Mesendoderm (in vitro differentiated cells): ENCODE results near the gene ADRA2C.

ENCODE experiments used
- DNase-seq: peaks from one replicate; pipeline ENCODE4 v3.0.0; 2013
- H2AK5ac ChIP-seq: 2 replicates; pipeline ENCODE4 v1.6.1; 2013; ENCODE audit warnings: low read length, inconsistent platforms
- H2BK120ac ChIP-seq: 2 replicates; pipeline ENCODE4 v1.6.1; 2013; ENCODE audit warnings: low read depth, mild to moderate bottlenecking, low read length, moderate library complexity, mixed read lengths
- H2BK15ac ChIP-seq: replicated peaks from 2 replicates; pipeline ENCODE4 v1.6.1; 2013; ENCODE audit warnings: low read depth, mild to moderate bottlenecking, moderate library complexity
- H2BK5ac ChIP-seq: 2 replicates; pipeline ENCODE4 v1.6.1; 2013; ENCODE audit warnings: low read length, inconsistent platforms
- H3K18ac ChIP-seq: 2 replicates; pipeline ENCODE4 v1.6.1; 2013; ENCODE audit warnings: mild to moderate bottlenecking, low read length, mixed read lengths
- H3K23ac ChIP-seq: one replicate; pipeline ENCODE4 v1.6.1; 2013; ENCODE audit warnings: low read length
- H3K27ac ChIP-seq: 2 replicates; pipeline ENCODE4 v1.5.1; 2013; ENCODE audit warnings: low read depth, mild to moderate bottlenecking, inconsistent platforms, low read length, moderate library complexity
- H3K27me3 ChIP-seq: 2 replicates; pipeline ENCODE4 v1.6.1; 2013; ENCODE audit warnings: low read length, control low read depth, mild to moderate bottlenecking, inconsistent platforms; ENCODE audit not compliant: insufficient read depth, poor library complexity
- H3K36me3 ChIP-seq: 2 replicates; pipeline ENCODE4 v1.6.1; 2013; ENCODE audit warnings: low read length, inconsistent platforms; ENCODE audit not compliant: control insufficient read depth, insufficient read depth
- H3K4ac ChIP-seq: one replicate; pipeline ENCODE4 v1.6.1; 2013; ENCODE audit warnings: low read depth, mild to moderate bottlenecking, low read length, moderate library complexity
- H3K4me1 ChIP-seq: 2 replicates; pipeline ENCODE4 v1.6.1; 2013; ENCODE audit warnings: low read depth, low read length, inconsistent platforms; ENCODE audit not compliant: control insufficient read depth
- H3K4me2 ChIP-seq: 2 replicates; pipeline ENCODE4 v1.6.1; 2013; ENCODE audit warnings: low read length
- H3K4me3 ChIP-seq: 2 replicates; pipeline ENCODE4 v1.5.1; 2013; ENCODE audit warnings: mild to moderate bottlenecking, low read length
- H3K56ac ChIP-seq: one replicate; pipeline ENCODE4 v1.6.1; 2013; ENCODE audit warnings: low read length
- H3K79me1 ChIP-seq: 2 replicates; pipeline ENCODE4 v1.6.1; 2013; ENCODE audit warnings: low read length, inconsistent platforms
- H3K79me2 ChIP-seq: 2 replicates; pipeline ENCODE4 v1.6.1; 2013; ENCODE audit warnings: mild to moderate bottlenecking, low read length; ENCODE audit not compliant: control insufficient read depth, insufficient read depth
- H3K9ac ChIP-seq: 2 replicates; pipeline ENCODE4 v1.6.1; 2013; ENCODE audit warnings: low read length, inconsistent platforms
- H4K5ac ChIP-seq: one replicate; pipeline ENCODE4 v1.6.1; 2013; ENCODE audit warnings: low read length
- H4K8ac ChIP-seq: one replicate; pipeline ENCODE4 v1.6.1; 2013; ENCODE audit warnings: low read depth, mild to moderate bottlenecking, control low read depth, low read length, moderate library complexity
- WGBS: extraction: QIAGEN DNeasy Blood & Tissue Kit; methylation state at CpG from one replicate; pipeline ENCODE4 v1.1.7; 2013; ENCODE audit warnings: low lambda C conversion rate, missing lambda C conversion rate; ENCODE audit not compliant: insufficient coverage; ENCODE audit errors: extremely low coverage; 5-methylcytosine and 5-hydroxymethylcytosine counted together

Gene ADRA2C

DNA sequence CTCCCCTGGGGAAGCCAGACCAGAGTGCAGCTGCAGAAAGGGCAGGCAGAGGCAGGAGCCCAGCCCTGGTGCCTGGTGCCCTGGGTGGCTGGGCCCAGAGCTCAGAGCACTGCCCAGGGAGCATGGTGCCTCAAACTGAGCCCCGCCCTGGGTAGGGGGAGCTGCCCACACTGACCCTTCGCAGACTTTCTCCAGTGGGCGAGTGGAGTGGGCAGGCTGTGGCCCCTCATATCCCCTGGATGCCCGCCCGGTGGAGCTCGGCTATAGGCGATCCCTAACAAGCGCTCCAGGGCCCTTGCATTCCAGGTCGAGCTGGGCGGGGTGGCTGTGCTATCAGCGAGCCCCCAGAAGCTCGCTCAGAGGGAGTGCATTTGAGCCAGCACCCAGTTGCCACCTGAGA, 17.1 kb upstream of the ADRA2C start:
- Histone ChIP-seq H3K79me2 (no peaks in the 10 kb centered on the region), H3K4ac (no peak overlapping the region), H3K27me3 (no peaks in the 10 kb centered on the region), H3K23ac (no peak overlapping the region), H4K8ac (no peak overlapping the region), H2BK120ac (no peak overlapping the region), H3K27ac (no peak overlapping the region), H3K4me2 (no peak overlapping the region), H3K79me1 (no peaks in the 10 kb centered on the region), H3K4me1 (peaks cover 11% of the 10 kb centered on the region), H2BK5ac (no peak overlapping the region), H2BK15ac (no peak overlapping the region), H3K4me3 (no peak overlapping the region), H3K18ac (no peak overlapping the region), H3K9ac (no peak overlapping the region), H2AK5ac (no peak overlapping the region), H3K36me3 (no peaks in the 10 kb centered on the region), H3K56ac (no peak overlapping the region), H4K5ac (no peak overlapping the region)
- DNase-seq: no peak
- whole genome bisulfite sequencing: no CpG with 5 or more reads among the region's 12 CpGs

- no peak overlapping the region for H2BK5ac ChIP-seq
- whole genome bisulfite sequencing: no CpG with 5 or more reads among the region's 11 CpGs
- no peak overlapping the region for H2AK5ac ChIP-seq
- no peak overlapping the region for H3K4me3 ChIP-seq
- H3K56ac ChIP-seq: no peak overlapping the region
- no peak overlapping the region for H3K9ac ChIP-seq
- no peak for DNase-seq
- H3K4me2 ChIP-seq: no peak overlapping the region
- H2BK120ac ChIP-seq: no peak overlapping the region
- no peak overlapping the region for H4K8ac ChIP-seq
- H3K79me2 ChIP-seq: no peaks in the 10 kb centered on the region
- no peaks in the 10 kb centered on the region for H3K79me1 ChIP-seq
- no peaks in the 10 kb centered on the region for H3K36me3 ChIP-seq
- no peaks in the 10 kb centered on the region for H3K27me3 ChIP-seq
- H3K27ac ChIP-seq: no peak overlapping the region
- no peak overlapping the region for H4K5ac ChIP-seq
- no peak overlapping the region for H3K4ac ChIP-seq
- H3K23ac ChIP-seq: no peak overlapping the region
- H3K18ac ChIP-seq: no peak overlapping the region
- peaks cover 6% of the 10 kb centered on the region for H3K4me1 ChIP-seq
- H2BK15ac ChIP-seq: no peak overlapping the region
Observed at GRCh38 chr4:3750334-3750733, 15.9 kb upstream of the ADRA2C start.

- no peak overlapping the region for H2AK5ac ChIP-seq
- H3K9ac ChIP-seq: no peak overlapping the region
- H3K4me1 ChIP-seq: no peaks in the 10 kb centered on the region
- no peak overlapping the region for H3K4ac ChIP-seq
- no peaks in the 10 kb centered on the region for H3K36me3 ChIP-seq
- H2BK120ac ChIP-seq: no peak overlapping the region
- no peak overlapping the region for H2BK5ac ChIP-seq
- H3K18ac ChIP-seq: no peak overlapping the region
- no peak overlapping the region for H3K23ac ChIP-seq
- no peak overlapping the region for H4K8ac ChIP-seq
- H3K27ac ChIP-seq: no peak overlapping the region
- DNase-seq: no peak
- H3K79me1 ChIP-seq: no peaks in the 10 kb centered on the region
- no peaks in the 10 kb centered on the region for H3K27me3 ChIP-seq
- no peak overlapping the region for H2BK15ac ChIP-seq
- no peak overlapping the region for H3K4me3 ChIP-seq
- no peak overlapping the region for H3K4me2 ChIP-seq
- no peak overlapping the region for H4K5ac ChIP-seq
- no CpG with 5 or more reads among the region's 9 CpGs for WGBS
- H3K79me2 ChIP-seq: no peaks in the 10 kb centered on the region
- H3K56ac ChIP-seq: no peak overlapping the region
Observed at GRCh38 chr4:3752022-3752421, 14.2 kb upstream of the ADRA2C start.

DNA sequence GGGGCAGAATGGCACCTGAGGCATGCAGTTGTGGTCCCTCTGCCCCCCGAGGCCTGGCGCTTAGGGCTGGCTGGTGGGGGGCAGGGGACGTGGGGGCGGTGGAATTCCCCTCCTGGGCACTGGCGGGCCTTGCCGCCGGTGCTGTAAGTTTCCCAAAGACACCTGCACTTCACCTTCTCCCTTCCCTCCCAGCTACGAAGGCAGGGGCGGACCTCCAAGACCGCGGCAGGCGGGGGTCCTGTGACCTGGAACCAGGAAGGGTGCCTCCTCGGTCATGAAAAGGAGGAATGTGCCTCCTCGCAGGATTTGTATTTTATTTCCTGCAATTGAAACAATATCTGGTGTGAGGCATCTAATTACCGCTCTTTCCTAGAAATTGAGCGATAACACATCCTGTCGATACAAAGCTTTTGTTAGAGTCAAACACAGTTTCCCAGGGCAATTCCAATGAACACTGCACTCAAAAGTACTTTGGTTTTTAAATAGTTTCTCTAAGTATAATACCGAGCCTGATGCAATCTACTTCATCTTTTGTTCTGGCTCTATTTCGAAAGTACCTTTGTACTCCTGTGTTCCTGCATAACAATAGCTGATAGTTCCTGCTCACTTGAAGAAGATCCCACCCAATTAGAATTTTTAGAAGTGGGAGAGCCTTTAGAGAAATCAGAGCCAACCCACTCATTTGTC, 12.3 kb upstream of the ADRA2C start:
- H2AK5ac ChIP-seq: no peak overlapping the region
- no peaks in the 10 kb centered on the region for H3K79me2 ChIP-seq
- no peak overlapping the region for H4K5ac ChIP-seq
- H3K36me3 ChIP-seq: no peaks in the 10 kb centered on the region
- H3K56ac ChIP-seq: no peak overlapping the region
- no peak overlapping the region for H3K4me2 ChIP-seq
- no peaks in the 10 kb centered on the region for H3K4me1 ChIP-seq
- H3K4me3 ChIP-seq: no peak overlapping the region
- H3K4ac ChIP-seq: no peak overlapping the region
- no CpG with 5 or more reads among the region's 19 CpGs for WGBS
- H3K23ac ChIP-seq: peak overlapping the region; percentile 89
- H2BK5ac ChIP-seq: no peak overlapping the region
- H3K9ac ChIP-seq: no peak overlapping the region
- no peaks in the 10 kb centered on the region for H3K79me1 ChIP-seq
- H3K18ac ChIP-seq: no peak overlapping the region
- no peak overlapping the region for H4K8ac ChIP-seq
- no peak overlapping the region for H2BK15ac ChIP-seq
- no peak for DNase-seq
- no peak overlapping the region for H2BK120ac ChIP-seq
- no peaks in the 10 kb centered on the region for H3K27me3 ChIP-seq
- H3K27ac ChIP-seq: no peak overlapping the region

GRCh38 chr4:3756343-3757059, 9.7 kb upstream of the ADRA2C start:
- peak; percentile 65 for DNase-seq
- Histone ChIP-seq H3K9ac (no peak overlapping the region), H4K8ac (no peak overlapping the region)

More at GRCh38 chr4:3756343-3757059, 9.7 kb upstream of the ADRA2C start:
- Histone ChIP-seq H3K4me3 (no peak overlapping the region), H2BK15ac (no peak overlapping the region), H3K18ac (no peak overlapping the region), H2BK120ac (no peak overlapping the region), H2BK5ac (no peak overlapping the region), H3K23ac (no peak overlapping the region), H2AK5ac (no peak overlapping the region), H3K36me3 (no peaks in the 10 kb centered on the region), H4K5ac (no peak overlapping the region), H3K79me2 (no peaks in the 10 kb centered on the region), H3K4ac (no peak overlapping the region), H3K4me1 (no peaks in the 10 kb centered on the region), H3K27me3 (no peaks in the 10 kb centered on the region), H3K4me2 (no peak overlapping the region), H3K56ac (no peak overlapping the region), H3K27ac (no peak overlapping the region), H3K79me1 (no peaks in the 10 kb centered on the region)
- no CpG with 5 or more reads among the region's 12 CpGs for WGBS
